ENCODE measurements around the gene ERP29. TPM values are rescaled to one million over a fixed set of nuclear protein-coding genes. Genes with fewer than 3 reads are reported as not detected.

The ERP29 gene
- total RNA-seq, 1 donor from 2014 or later = 95.8 TPM

- peaks cover 1% of the 10 kb centered on the region for H3K36me3 ChIP-seq (ENCODE audit: control insufficient read depth, insufficient read depth, low read length)
- TF ChIP-seq, protein P1, sequence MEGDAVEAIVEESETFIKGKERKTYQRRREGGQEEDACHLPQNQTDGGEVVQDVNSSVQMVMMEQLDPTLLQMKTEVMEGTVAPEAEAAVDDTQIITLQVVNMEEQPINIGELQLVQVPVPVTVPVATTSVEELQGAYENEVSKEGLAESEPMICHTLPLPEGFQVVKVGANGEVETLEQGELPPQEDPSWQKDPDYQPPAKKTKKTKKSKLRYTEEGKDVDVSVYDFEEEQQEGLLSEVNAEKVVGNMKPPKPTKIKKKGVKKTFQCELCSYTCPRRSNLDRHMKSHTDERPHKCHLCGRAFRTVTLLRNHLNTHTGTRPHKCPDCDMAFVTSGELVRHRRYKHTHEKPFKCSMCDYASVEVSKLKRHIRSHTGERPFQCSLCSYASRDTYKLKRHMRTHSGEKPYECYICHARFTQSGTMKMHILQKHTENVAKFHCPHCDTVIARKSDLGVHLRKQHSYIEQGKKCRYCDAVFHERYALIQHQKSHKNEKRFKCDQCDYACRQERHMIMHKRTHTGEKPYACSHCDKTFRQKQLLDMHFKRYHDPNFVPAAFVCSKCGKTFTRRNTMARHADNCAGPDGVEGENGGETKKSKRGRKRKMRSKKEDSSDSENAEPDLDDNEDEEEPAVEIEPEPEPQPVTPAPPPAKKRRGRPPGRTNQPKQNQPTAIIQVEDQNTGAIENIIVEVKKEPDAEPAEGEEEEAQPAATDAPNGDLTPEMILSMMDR (IDR thresholded peaks at IDR 0.05; ENCODE audit: insufficient read depth, low read length, poor library complexity, severe bottlenecking) = no peak
These were observed 10.7 kb downstream of the ERP29 start for GRCh38 chr12:112023759-112024396.

GRCh38 chr12:112025808-112026375 lies 12.7 kb downstream of the ERP29 start:
- no peak for DNase-seq (ENCODE audit: low read depth)
- TF ChIP-seq, protein P1 (IDR thresholded peaks at IDR 0.05; ENCODE audit: insufficient read depth, low read length, poor library complexity, severe bottlenecking) = no peak
- Histone ChIP-seq H3K4me3 (ENCODE audit: low read depth, low read length) (no peak overlapping the region), H3K36me3 (ENCODE audit: control insufficient read depth, insufficient read depth, low read length) (peaks cover 1% of the 10 kb centered on the region), H3K27me3 (ENCODE audit: control insufficient read depth, insufficient read depth, low read length) (no peaks in the 10 kb centered on the region)

More at GRCh38 chr12:112023759-112024396, 10.7 kb downstream of the ERP29 start:
- no peak for DNase-seq (ENCODE audit: low read depth)
- no peaks in the 10 kb centered on the region for H3K27me3 ChIP-seq (ENCODE audit: control insufficient read depth, insufficient read depth, low read length)
- H3K4me3 ChIP-seq (ENCODE audit: low read depth, low read length) = no peak overlapping the region

- no peaks in the 10 kb centered on the region for H3K36me3 ChIP-seq (ENCODE audit: control insufficient read depth, insufficient read depth, low read length)
These were observed 16.1 kb downstream of the ERP29 start for GRCh38 chr12:112029301-112029700.

DNA sequence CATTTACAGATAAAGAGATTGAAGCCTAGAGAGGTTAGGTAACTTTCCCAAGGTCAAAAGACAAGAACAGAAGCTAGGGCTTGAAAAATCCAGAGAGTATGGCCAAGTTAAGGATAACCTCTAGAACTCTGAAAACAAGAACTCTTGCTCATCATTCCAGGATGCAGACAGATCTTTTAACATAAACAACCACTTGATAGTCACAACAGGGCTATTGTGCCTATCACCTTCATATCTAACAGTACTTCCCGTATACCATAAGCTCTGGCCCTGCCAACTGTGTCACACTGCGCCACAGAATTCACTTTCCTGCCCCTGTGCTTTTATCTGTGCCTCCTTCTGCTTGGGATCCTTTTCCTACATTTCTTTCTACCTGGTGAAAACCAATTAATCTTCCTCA lies 18.2 kb downstream of the ERP29 start:
- Histone ChIP-seq H3K4me3 (ENCODE audit: low read depth, low read length) (no peak overlapping the region), H3K27me3 (ENCODE audit: control insufficient read depth, insufficient read depth, low read length) (no peaks in the 10 kb centered on the region), H3K36me3 (ENCODE audit: control insufficient read depth, insufficient read depth, low read length) (no peaks in the 10 kb centered on the region)
- DNase-seq (ENCODE audit: low read depth) = no peak
- TF ChIP-seq, protein P1 (IDR thresholded peaks at IDR 0.05; ENCODE audit: insufficient read depth, low read length, poor library complexity, severe bottlenecking) = no peak

More at GRCh38 chr12:112029301-112029700, 16.1 kb downstream of the ERP29 start:
- Histone ChIP-seq H3K27me3 (ENCODE audit: control insufficient read depth, insufficient read depth, low read length) (no peaks in the 10 kb centered on the region), H3K4me3 (ENCODE audit: low read depth, low read length) (no peak overlapping the region)
- no peak for DNase-seq (ENCODE audit: low read depth)
- TF ChIP-seq, protein P1 (IDR thresholded peaks at IDR 0.05; ENCODE audit: insufficient read depth, low read length, poor library complexity, severe bottlenecking) = no peak

DNA sequence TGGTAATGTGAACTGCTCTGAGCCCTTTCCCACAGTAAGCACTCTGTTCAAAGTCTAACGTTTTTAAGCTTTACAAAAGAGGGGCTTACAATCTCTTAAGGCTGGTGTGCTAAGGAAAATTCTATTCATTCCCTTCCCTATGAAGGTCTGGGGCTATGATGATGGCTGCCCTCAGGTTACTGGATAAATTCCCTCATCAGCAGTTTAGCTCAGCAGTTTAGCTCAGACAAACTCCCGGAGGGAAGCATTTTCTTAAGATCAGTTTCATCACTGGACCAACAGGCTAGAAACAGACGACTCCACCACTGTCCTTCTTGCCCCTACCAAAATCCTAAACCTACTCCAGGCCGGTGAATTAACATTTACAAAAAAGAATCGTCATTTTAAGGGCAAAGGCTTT lies 19.1 kb downstream of the ERP29 start:
- H3K36me3 ChIP-seq (ENCODE audit: control insufficient read depth, insufficient read depth, low read length) = no peaks in the 10 kb centered on the region
- TF ChIP-seq, protein P1 (IDR thresholded peaks at IDR 0.05; ENCODE audit: insufficient read depth, low read length, poor library complexity, severe bottlenecking) = no peak
- no peaks in the 10 kb centered on the region for H3K27me3 ChIP-seq (ENCODE audit: control insufficient read depth, insufficient read depth, low read length)
- DNase-seq (ENCODE audit: low read depth) = no peak
- no peak overlapping the region for H3K4me3 ChIP-seq (ENCODE audit: low read depth, low read length)
